VCaP (cell line): Measurements from ENCODE around the gene ATP6V1F.

Source experiments
- H3K27ac ChIP-seq: fragments of 450-650 bp; 2 replicates; pipeline ENCODE4 v1.5.1; 2017
- TF ChIP-seq, protein P1 (sequence below): fragments of 450-650 bp; conservative IDR thresholded peaks from 2 replicates; pipeline ENCODE4 v1.5.1; 2017; ENCODE audit warnings: mild to moderate bottlenecking, moderate library complexity

Gene ATP6V1F

DNA sequence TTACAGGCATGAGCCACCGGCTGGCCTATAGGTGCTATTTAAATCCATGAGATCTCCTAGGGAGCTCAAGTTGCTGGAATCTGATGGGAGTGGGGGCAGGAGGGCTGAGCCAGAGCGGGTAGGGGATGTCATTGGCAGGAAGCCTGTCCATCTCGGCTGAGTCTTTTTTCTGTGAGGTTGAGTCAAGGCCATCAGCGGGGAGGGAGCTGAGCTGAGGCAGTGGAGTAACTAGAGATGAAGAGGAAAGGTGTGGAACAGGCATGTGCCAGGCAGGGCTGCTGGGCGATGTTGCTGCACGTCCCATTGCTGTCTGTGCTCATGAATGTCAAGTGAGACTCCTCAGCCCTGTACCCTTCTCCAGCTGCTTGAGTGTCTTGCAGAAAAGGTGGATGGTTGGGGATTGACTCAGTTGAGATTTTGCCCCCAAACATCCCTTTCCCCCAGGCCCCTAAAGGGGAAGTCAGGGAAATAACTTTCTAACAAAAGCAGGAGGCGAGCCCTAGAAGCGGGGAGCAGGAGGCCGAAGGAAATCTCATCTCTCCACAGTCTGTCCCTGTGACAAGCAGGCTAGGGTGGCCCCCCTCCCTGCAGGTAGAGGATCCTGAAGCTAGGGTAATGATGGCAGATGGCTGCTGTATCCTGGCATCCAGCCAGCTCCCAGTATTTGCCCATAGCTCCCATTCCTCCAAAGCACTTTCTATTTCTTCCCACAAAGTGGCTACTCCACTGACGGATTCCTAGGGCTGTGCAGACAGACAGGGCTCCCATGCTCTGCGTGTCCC is 5.4 kb downstream of the ATP6V1F start:
- peak overlapping the region; percentile 65; the same call in 1 of the 2 replicates for H3K27ac ChIP-seq
- TF ChIP-seq, protein P1, sequence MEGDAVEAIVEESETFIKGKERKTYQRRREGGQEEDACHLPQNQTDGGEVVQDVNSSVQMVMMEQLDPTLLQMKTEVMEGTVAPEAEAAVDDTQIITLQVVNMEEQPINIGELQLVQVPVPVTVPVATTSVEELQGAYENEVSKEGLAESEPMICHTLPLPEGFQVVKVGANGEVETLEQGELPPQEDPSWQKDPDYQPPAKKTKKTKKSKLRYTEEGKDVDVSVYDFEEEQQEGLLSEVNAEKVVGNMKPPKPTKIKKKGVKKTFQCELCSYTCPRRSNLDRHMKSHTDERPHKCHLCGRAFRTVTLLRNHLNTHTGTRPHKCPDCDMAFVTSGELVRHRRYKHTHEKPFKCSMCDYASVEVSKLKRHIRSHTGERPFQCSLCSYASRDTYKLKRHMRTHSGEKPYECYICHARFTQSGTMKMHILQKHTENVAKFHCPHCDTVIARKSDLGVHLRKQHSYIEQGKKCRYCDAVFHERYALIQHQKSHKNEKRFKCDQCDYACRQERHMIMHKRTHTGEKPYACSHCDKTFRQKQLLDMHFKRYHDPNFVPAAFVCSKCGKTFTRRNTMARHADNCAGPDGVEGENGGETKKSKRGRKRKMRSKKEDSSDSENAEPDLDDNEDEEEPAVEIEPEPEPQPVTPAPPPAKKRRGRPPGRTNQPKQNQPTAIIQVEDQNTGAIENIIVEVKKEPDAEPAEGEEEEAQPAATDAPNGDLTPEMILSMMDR: no peak

DNA sequence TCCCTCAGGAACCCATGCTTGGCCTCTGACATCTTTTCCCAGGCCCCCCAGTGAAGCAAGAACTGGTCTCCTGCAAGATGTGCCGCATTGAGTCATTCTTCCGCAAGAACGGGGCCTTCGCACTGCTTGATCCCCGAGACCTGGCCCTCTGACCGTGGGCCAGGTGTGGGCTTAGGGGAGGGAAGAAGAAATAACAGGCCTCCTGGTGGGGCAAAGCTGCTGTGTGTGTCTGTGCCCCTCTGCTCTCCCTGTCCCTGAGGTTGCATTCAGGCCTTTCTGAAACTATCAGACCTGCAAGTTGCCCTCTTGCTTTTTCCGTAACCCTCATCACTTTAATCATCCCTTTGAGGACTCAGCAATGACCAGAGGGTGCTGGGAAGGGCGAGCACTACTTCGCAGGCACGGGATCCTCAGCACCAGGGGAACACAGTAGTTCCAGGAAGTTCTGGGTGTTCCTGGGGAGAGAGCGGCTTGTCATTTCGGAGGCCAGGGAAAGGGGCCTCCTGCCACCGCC is 6.0 kb downstream of the ATP6V1F start:
- peak overlapping the region; percentile 65; the same call in 1 of the 2 replicates for H3K27ac ChIP-seq
- TF ChIP-seq, protein P1: no peak

DNA sequence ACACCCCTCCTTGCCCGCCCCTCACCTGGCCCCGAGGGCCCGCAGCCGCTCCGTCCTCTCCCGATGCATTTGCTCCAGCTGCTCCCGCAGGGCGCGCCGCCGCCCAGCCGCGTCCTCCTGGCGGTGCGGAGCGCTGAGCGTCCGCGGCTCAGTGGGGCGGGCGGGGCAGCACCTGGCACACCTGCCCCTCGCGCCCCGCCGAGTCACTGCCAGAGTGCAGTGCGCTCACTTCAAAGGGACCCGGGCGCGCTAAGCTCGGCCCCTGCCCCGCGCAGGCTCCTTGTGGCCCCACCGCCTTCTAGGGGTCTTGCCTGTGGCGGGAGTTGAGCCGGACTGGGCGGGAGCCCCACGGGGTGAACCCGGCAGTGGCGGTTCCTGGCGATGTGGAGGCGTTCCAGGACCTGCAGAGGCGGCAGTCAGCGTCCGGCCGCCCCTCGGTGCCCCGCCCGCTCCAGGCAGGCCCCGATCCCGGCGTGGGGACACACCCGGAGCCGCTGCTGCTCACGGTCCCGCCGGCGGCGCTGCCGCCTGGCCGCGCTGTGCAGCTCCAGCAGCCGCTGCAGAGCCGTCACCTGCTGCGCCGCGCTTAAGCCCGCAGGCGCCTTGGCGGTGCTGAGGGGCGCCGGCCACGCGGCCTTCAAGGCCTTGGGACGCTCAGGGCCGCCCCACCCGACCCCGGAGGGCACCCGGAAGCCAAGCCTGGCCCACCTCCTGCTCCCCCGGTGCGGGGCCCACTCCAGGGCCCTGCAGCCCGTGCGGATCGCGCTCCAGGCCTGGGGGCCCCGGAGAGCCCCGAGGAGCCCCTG is 6.7 kb downstream of the ATP6V1F start:
- peak overlapping the region; percentile 65; the same call in 1 of the 2 replicates for H3K27ac ChIP-seq
- TF ChIP-seq, protein P1: peak; percentile 53

DNA sequence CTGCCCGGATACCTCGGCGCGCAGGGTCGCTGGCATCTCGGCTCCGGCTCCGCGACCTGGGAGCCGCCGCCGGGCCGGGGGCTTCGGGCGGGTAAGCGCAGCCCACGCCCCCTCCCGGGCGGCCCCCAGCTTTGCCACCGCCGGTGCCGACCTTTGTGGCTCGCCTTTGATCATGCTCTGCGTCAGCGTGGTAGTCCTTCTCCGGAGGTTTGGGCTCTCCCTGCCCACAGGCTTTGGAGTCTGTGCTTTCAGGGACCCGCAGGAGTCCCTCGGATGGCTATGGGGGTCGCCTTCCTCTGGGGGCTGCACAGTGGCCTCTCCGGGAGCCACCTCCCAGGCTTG is 7.3 kb downstream of the ATP6V1F start:
- H3K27ac ChIP-seq: peak overlapping the region; percentile 65; the same call in 1 of the 2 replicates
- TF ChIP-seq, protein P1: no peak

DNA sequence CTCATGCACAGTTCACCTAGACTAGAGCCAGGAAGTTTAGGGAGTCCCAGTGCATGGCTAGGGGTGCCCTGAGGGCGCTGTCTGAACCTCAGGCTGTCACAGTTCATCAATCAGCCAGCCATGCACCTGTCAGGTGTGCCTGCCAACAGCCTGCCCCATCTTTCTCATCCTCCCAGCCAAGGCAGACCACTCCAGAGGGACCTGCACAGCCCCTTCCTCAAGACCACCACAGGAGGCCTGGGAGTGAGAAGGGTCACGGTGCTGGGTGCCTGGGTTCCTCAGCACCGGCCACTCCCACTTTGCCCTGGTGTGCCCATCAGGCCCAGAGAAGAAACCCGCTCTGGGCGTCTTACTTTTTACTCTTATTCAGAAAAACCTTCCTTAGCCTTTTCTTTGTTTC is 8.4 kb downstream of the ATP6V1F start:
- TF ChIP-seq, protein P1: no peak

DNA sequence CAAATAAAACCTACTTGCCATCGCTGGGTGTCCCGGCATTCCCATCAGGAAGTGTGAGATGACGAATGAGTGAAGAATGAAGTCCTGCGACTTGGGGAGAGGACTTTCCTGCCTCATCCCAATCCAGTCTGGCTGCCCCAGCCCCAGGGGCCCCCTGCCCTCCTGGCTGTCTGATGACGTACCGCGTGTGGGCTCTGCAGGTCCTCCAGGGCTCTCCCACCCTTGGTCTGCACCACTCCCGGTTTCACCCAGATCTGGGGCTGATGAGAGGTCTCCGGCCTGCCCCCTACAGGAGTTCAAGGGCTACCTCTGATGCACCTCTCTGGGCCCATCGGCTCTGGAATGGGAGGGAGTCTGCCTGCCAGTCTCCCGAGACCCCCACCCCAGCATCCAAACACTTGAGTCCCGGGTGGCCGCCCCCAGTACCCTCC is 9.8 kb downstream of the ATP6V1F start:
- TF ChIP-seq, protein P1: peak; percentile 7; the same call in 1 of the 2 replicates
- H3K27ac ChIP-seq: no peak overlapping the region

More for the DNA sequence above, 8.4 kb downstream of the ATP6V1F start:
- no peak overlapping the region for H3K27ac ChIP-seq

DNA sequence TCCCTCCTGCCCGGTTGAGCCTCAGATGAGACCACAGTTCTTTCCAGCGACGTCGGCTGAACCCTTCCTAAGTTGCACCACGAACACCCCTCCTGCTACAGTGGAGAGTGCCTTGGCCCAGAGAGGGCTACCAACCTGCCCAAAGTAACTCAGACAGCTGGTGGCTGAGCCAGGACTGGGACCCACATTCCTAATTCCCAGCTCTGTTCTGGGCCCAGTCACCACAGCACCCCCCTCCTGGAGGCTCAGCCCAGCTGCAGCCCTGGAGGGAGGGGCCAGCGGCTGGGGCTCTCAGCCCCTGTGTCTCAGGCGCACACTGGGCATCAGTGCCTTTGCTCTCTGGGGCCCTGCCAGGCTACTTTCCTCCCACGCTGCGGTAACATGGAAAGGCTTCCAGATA is 10.6 kb downstream of the ATP6V1F start:
- H3K27ac ChIP-seq: no peak overlapping the region
- TF ChIP-seq, protein P1: no peak
